BE2C (cell line): ENCODE results near the gene RAPGEF2.
"Not testable (repeated sequence)": the region's sequence is repeated elsewhere in the genome, so short reads cannot be mapped to it uniquely, and the experiment has no call there.

Source experiments
- DNase-seq: peaks from one replicate; pipeline ENCODE4 v3.0.0-alpha.2; 2020
- H3K27me3 ChIP-seq: fragments of 250-450 bp; sonication (Bioruptor Pico); 2 replicates; pipeline ENCODE4 v1.5.1; 2020; ENCODE audit warnings: mild to moderate bottlenecking
- H3K36me3 ChIP-seq: fragments of 250-450 bp; sonication (Bioruptor Pico); 2 replicates; pipeline ENCODE4 v1.5.1; 2020; ENCODE audit warnings: mild to moderate bottlenecking
- H3K4me1 ChIP-seq: fragments of 250-450 bp; sonication (Bioruptor Pico); 2 replicates; pipeline ENCODE4 v1.5.1; 2020
- H3K4me3 ChIP-seq: 2 replicates; pipeline ENCODE4 v1.5.1; 2011; ENCODE audit warnings: low read depth, low read length
- H3K9me3 ChIP-seq: fragments of 250-450 bp; sonication (Bioruptor Pico); 2 replicates; pipeline ENCODE4 v1.5.1; 2020
- TF ChIP-seq, protein P1 (sequence below): IDR thresholded peaks from 2 replicates; pipeline ENCODE4 v1.5.1; 2012; ENCODE audit warnings: mild to moderate bottlenecking, low read depth, low read length

RAPGEF2 gene

DNA sequence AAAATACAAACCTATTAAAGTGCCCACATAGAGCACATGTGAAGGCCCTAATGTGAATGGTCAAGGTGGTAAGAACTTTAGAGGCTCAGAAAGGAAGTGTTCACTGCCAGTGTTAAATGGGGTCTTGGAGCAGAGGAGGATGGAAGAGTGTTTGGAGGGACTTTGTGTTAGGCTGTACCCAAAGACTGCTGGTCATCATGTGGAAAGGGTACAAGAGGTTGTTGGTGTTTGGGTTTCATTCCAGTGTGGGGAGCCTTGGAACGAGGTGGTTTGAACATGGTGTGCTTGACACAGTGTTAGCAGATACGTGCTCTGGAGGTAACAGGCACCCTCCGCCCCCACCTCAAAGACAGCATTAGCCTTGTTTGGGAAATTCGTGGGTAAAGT, 73.1 kb downstream of the RAPGEF2 start:
- Histone ChIP-seq H3K36me3 (no peaks in the 10 kb centered on the region), H3K9me3 (no peaks in the 10 kb centered on the region), H3K4me3 (no peak overlapping the region), H3K27me3 (no peaks in the 10 kb centered on the region; the same call in 1 of the 2 replicates), H3K4me1 (no peaks in the 10 kb centered on the region; the same call in 1 of the 2 replicates)
- TF ChIP-seq, protein P1, sequence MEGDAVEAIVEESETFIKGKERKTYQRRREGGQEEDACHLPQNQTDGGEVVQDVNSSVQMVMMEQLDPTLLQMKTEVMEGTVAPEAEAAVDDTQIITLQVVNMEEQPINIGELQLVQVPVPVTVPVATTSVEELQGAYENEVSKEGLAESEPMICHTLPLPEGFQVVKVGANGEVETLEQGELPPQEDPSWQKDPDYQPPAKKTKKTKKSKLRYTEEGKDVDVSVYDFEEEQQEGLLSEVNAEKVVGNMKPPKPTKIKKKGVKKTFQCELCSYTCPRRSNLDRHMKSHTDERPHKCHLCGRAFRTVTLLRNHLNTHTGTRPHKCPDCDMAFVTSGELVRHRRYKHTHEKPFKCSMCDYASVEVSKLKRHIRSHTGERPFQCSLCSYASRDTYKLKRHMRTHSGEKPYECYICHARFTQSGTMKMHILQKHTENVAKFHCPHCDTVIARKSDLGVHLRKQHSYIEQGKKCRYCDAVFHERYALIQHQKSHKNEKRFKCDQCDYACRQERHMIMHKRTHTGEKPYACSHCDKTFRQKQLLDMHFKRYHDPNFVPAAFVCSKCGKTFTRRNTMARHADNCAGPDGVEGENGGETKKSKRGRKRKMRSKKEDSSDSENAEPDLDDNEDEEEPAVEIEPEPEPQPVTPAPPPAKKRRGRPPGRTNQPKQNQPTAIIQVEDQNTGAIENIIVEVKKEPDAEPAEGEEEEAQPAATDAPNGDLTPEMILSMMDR = no peak
- no peak for DNase-seq

DNA sequence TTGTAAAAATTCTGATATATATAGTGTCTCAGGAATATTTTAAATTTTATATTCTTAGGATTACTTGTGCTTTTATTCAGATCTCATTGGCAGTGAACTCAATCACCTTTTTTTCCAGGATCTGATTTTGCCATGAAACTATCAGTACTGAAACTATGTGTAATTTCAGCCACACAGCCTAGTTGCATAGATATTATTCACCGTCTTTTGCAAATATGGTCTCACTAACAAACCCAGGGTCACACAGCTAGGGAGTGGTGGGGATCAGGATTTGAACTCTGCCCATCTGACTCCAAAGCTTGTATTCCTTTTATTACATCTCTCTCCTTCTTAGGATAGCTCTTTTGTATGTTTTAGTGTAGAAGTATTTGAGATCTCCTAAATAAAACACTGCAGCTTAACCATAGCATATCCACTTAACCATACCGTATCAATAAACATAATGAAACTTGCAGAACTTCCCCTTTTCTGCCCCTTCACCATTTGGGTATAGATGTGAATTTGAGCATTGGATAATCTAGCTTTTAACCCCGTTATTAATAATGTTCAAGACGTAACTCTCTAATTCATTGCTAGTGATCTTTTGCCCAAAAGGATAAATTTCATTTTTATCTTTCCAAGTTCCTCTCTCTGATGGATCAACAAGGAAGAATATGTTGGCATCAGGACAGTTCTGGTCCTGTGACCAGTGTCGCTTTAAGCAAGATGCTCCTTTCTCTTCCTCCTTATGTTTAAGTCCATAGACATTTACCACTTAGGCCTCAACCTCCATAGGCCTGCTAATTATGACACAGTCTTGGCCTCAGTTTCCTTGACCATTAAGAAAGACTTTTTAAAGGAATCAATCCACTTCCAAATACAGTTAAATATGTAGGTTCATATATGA, 74.6 kb downstream of the RAPGEF2 start:
- no peak overlapping the region for H3K4me3 ChIP-seq
- no peaks in the 10 kb centered on the region for H3K9me3 ChIP-seq
- no peaks in the 10 kb centered on the region; the same call in 1 of the 2 replicates for H3K27me3 ChIP-seq
- H3K36me3 ChIP-seq = no peaks in the 10 kb centered on the region
- TF ChIP-seq, protein P1 = no peak
- no peaks in the 10 kb centered on the region; the same call in 1 of the 2 replicates for H3K4me1 ChIP-seq
- DNase-seq = no peak

DNA sequence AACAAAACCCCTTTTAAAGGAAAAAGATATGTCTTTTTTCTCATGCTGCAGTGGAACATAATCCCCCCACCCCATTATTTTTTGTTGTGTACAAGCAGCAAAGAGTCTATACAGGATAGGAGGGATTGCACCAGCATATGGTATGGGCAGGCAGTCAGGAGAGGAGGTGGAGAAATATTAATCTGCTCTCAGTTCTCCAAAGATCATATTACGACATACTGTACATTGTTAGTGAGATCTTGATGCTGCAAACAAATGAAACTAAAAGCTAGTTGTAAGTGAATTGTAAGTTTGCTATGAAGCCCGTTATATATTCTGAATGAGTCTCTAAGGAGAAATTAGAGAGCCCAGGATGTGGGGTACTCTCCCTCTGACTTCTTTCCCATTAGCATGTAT, 75.3 kb downstream of the RAPGEF2 start:
- Histone ChIP-seq H3K27me3 (no peaks in the 10 kb centered on the region; the same call in 1 of the 2 replicates), H3K4me1 (no peaks in the 10 kb centered on the region; the same call in 1 of the 2 replicates), H3K36me3 (no peaks in the 10 kb centered on the region), H3K9me3 (no peaks in the 10 kb centered on the region), H3K4me3 (no peak overlapping the region)
- DNase-seq = no peak
- TF ChIP-seq, protein P1 = no peak

DNA sequence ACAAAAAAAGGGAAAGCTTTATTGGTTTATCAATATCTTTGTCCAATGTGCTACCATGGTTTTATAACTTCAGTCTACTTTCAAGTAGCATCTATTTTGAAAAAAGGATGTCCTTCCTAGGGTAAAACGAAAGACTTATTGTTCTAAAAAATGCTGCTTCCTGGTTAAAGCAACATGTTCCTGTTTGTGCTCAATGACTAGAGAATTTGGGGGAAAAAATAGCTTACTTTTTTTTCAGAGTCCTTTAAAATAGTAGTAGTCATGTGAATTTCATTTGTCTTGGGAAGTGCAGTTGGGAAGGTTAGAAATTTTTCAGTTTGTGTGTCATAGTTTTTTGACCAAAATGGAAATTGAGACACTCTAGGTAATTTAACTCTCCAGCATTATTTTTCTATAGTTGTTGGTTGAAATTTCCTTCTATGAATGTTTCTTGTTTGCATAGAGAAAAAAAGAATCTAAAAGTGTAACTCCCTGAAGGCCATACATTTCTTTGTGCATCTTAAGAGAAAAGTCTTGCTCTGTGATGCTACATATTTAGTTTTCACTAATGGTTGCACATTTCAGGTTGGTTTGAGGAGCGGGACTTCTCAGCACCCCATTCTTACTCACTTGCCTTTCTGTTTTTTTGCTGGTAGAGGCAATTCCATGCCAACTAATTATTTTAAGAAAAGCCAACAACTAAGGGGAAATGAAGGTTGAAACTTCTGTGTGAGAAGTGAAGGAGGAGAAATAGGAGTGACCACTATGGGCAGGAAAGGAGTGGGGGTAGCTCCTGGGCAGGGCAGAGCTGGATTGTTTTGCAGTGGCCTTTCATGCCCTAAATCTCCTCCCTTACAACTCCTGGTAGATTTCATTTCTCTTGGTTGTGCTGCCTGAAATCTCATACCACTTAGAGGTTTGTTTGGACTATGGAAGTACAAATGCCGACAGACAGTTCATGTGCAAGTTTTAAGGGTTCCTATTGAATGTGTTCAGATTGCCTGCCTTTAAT, 76.4 kb downstream of the RAPGEF2 start:
- H3K9me3 ChIP-seq = no peaks in the 10 kb centered on the region
- TF ChIP-seq, protein P1 = no peak
- no peaks in the 10 kb centered on the region; the same call in 1 of the 2 replicates for H3K4me1 ChIP-seq
- no peaks in the 10 kb centered on the region; the same call in 1 of the 2 replicates for H3K27me3 ChIP-seq
- no peaks in the 10 kb centered on the region for H3K36me3 ChIP-seq
- DNase-seq = no peak
- H3K4me3 ChIP-seq = no peak overlapping the region

DNA sequence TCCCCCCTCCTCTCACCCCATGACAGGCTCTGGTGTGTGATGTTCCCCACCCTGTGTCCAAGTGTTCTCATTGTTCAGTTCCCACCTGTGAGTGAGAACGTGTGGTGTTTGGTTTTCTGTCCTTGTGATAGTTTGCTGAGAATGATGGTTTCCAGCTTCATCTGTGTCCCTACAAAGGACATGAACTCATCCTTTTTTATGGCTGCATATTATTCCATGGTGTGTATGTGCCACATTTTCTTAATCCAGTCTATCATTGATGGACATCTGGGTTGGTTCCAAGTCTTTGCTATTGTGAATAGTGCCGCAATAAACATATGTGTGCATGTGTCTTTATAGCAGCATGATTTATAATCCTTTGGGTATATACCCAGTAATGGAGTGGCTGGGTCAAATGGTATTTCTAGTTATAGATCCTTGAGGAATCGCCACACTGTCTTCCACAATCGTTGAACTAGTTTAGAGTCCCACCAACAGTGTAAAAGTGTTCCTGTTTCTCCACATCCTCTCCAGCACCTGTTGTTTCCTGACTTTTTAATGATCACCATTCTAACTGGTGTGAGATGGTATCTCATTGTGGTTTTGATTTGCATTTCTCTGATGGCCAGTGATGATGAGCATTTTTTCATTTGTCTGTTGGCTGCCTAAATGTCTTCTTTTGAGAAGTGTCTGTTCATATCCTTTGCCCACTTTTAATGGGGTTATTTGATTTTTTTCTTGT, 81.2 kb downstream of the RAPGEF2 start:
- not testable (repeated sequence) for H3K36me3 ChIP-seq, H3K9me3 ChIP-seq, H3K4me3 ChIP-seq

DNA sequence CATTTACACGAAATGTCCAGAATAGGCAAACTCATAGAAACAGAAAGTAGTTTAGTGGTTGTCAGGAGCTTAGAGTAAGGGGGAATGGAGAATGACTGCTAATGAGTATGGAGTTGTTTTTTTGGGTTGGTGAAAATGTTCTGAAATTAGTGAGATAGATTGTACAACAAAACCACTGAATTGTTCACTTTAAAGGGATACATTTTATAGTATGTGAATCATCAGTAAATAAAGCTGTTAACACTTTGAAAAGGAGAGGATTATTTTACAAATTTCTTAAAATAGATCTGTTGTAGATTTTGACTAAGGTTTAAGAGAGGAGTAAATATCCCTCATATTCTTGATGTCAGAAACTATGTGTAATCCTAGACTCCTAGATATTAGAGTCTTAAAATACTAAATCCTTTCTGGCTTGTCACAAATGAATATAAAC, 82.7 kb downstream of the RAPGEF2 start:
- TF ChIP-seq, protein P1 = no peak

More for the DNA sequence above, 81.2 kb downstream of the RAPGEF2 start:
- not testable (repeated sequence) for DNase-seq, H3K27me3 ChIP-seq, H3K4me1 ChIP-seq

More for the DNA sequence above, 82.7 kb downstream of the RAPGEF2 start:
- Histone ChIP-seq H3K4me3 (no peak overlapping the region), H3K9me3 (no peaks in the 10 kb centered on the region), H3K27me3 (no peaks in the 10 kb centered on the region), H3K36me3 (no peaks in the 10 kb centered on the region), H3K4me1 (no peaks in the 10 kb centered on the region)
- DNase-seq = no peak
